ENCODE measurements around the gene CENPP. TPM values are rescaled to one million over a fixed set of nuclear protein-coding genes. Genes with fewer than 3 reads are reported as not detected.
A peak's percentile ranks its signal among the peaks of the same experiment; 100 is the strongest.

Gene CENPP
- total RNA-seq, 1 experiment from 2014 or later = 3.6 TPM

- DNase-seq (ENCODE audit: low read depth) = no peak
- in situ Hi-C loops (cut with HindIII; ENCODE audit: low pct_unique_long_range_greater_than_20kb, low sequenced_read_pairs) = no loop called here
Measured at GRCh38 chr9:92483627-92484545, 158.1 kb downstream of the CENPP start.

- DNase-seq (ENCODE audit: low read depth) = no peak
- in situ Hi-C loops (cut with HindIII; ENCODE audit: low pct_unique_long_range_greater_than_20kb, low sequenced_read_pairs) = no loop called here
Measured at GRCh38 chr9:92484563-92484962, 158.8 kb downstream of the CENPP start.

GRCh38 chr9:92486371-92486770, 160.6 kb downstream of the CENPP start:
- in situ Hi-C loops (cut with HindIII; ENCODE audit: low pct_unique_long_range_greater_than_20kb, low sequenced_read_pairs) = no loop called here
- no peak for DNase-seq (ENCODE audit: low read depth)

- no peak for DNase-seq (ENCODE audit: low read depth)
Measured at GRCh38 chr9:92488681-92489550, 163.2 kb downstream of the CENPP start.

GRCh38 chr9:92492781-92493401, 167.1 kb downstream of the CENPP start:
- in situ Hi-C loops (cut with HindIII; ENCODE audit: low pct_unique_long_range_greater_than_20kb, low sequenced_read_pairs) = no loop called here

More at GRCh38 chr9:92488681-92489550, 163.2 kb downstream of the CENPP start:
- in situ Hi-C loops (cut with HindIII; ENCODE audit: low pct_unique_long_range_greater_than_20kb, low sequenced_read_pairs) = no loop called here

GRCh38 chr9:92493749-92494387, 168.1 kb downstream of the CENPP start:
- in situ Hi-C loops (cut with HindIII; ENCODE audit: low pct_unique_long_range_greater_than_20kb, low sequenced_read_pairs) = no loop called here
- DNase-seq (ENCODE audit: low read depth) = no peak

More at GRCh38 chr9:92492781-92493401, 167.1 kb downstream of the CENPP start:
- no peak for DNase-seq (ENCODE audit: low read depth)

GRCh38 chr9:92494856-92495255, 169.1 kb downstream of the CENPP start:
- in situ Hi-C loops (cut with HindIII; ENCODE audit: low pct_unique_long_range_greater_than_20kb, low sequenced_read_pairs) = no loop called here
- no peak for DNase-seq (ENCODE audit: low read depth)

- in situ Hi-C loops (cut with HindIII; ENCODE audit: low pct_unique_long_range_greater_than_20kb, low sequenced_read_pairs) = no loop called here
- DNase-seq (ENCODE audit: low read depth) = no peak
Measured at GRCh38 chr9:92496396-92497176, 170.8 kb downstream of the CENPP start.

GRCh38 chr9:92499701-92500100, 173.9 kb downstream of the CENPP start:
- in situ Hi-C loops (cut with HindIII; ENCODE audit: low pct_unique_long_range_greater_than_20kb, low sequenced_read_pairs) = no loop called here

GRCh38 chr9:92500725-92501124, 175.0 kb downstream of the CENPP start:
- in situ Hi-C loops (cut with HindIII; ENCODE audit: low pct_unique_long_range_greater_than_20kb, low sequenced_read_pairs) = no loop called here
- no peak for DNase-seq (ENCODE audit: low read depth)

More at GRCh38 chr9:92499701-92500100, 173.9 kb downstream of the CENPP start:
- no peak for DNase-seq (ENCODE audit: low read depth)

- DNase-seq (ENCODE audit: low read depth) = peak; percentile 7
Measured at GRCh38 chr9:92501671-92502393, 176.1 kb downstream of the CENPP start.

GRCh38 chr9:92503156-92503555, 177.4 kb downstream of the CENPP start:
- in situ Hi-C loops (cut with HindIII; ENCODE audit: low pct_unique_long_range_greater_than_20kb, low sequenced_read_pairs) = no loop called here
- DNase-seq (ENCODE audit: low read depth) = no peak

More at GRCh38 chr9:92501671-92502393, 176.1 kb downstream of the CENPP start:
- in situ Hi-C loops (cut with HindIII; ENCODE audit: low pct_unique_long_range_greater_than_20kb, low sequenced_read_pairs) = no loop called here

- DNase-seq (ENCODE audit: low read depth) = no peak
- in situ Hi-C loops (cut with HindIII; ENCODE audit: low pct_unique_long_range_greater_than_20kb, low sequenced_read_pairs) = no loop called here
Measured at GRCh38 chr9:92504881-92505280, 179.1 kb downstream of the CENPP start.

- in situ Hi-C loops (cut with HindIII; ENCODE audit: low pct_unique_long_range_greater_than_20kb, low sequenced_read_pairs) = no loop called here
- DNase-seq (ENCODE audit: low read depth) = peak; percentile 40
Measured at GRCh38 chr9:92506184-92506857, 180.6 kb downstream of the CENPP start.

GRCh38 chr9:92507005-92507404, 181.3 kb downstream of the CENPP start:
- in situ Hi-C loops (cut with HindIII; ENCODE audit: low pct_unique_long_range_greater_than_20kb, low sequenced_read_pairs) = no loop called here
- no peak for DNase-seq (ENCODE audit: low read depth)

- in situ Hi-C loops (cut with HindIII; ENCODE audit: low pct_unique_long_range_greater_than_20kb, low sequenced_read_pairs) = no loop called here
- no peak for DNase-seq (ENCODE audit: low read depth)
Measured at GRCh38 chr9:92507496-92507895, 181.7 kb downstream of the CENPP start.
